SK-N-SH (cell line): ENCODE results near the gene PRRC2B. TPM values are rescaled to one million over a fixed set of nuclear protein-coding genes. Genes with fewer than 3 reads are reported as not detected.

Source experiments
- CTCF ChIA-PET: fragments of 300-600, 350-600 bp; formaldehyde crosslinking; extraction: SDS; loops from one replicate; lab custom pipeline; 2021; lab: Yijun Ruan, JAX
- POLR2A ChIA-PET: fragments of 350-600 bp; sonication (Branson Sonifier 250); formaldehyde crosslinking; extraction: SDS; loops from one replicate; lab custom pipeline; 2020; ENCODE audit warnings: antibody characterized with exemption, inconsistent platforms; lab: Yijun Ruan, JAX
- DNase-seq: peaks from one replicate; pipeline ENCODE4 v3.0.0; 2012
- H2AFZ ChIP-seq: fragments of 200-600 bp; sonication (generic); 2 replicates; pipeline ENCODE4 v1.8.1; 2016; ENCODE audit warnings: antibody characterized with exemption, mild to moderate bottlenecking, low read depth
- H3F3A ChIP-seq: fragments of 200-600 bp; sonication (generic); replicated peaks from 2 replicates; pipeline ENCODE3; 2016; ENCODE audit warnings: antibody characterized with exemption, mild to moderate bottlenecking; ENCODE audit not compliant: insufficient read depth
- H3K27ac ChIP-seq, 2 experiments: fragments of 200-500 bp in 1 of 2; fragments of 200-600 bp in 1 of 2; sonication (Bioruptor generic) in 1 of 2; sonication (generic), shearing (Covaris generic) in 1 of 2; 2 replicates each; pipeline versions ENCODE4 v1.5.1 to v1.6.1; 2014 to 2016; ENCODE audit warnings: low read depth in 2 of 2, inconsistent platforms in 1 of 2, low read length in 1 of 2, mild to moderate bottlenecking in 1 of 2, mixed read lengths in 1 of 2
- H3K27me3 ChIP-seq: fragments of 200-600 bp; sonication (generic), shearing (Covaris generic); 2 replicates; pipeline ENCODE4 v1.6.1; 2016; ENCODE audit warnings: mixed run types; ENCODE audit not compliant: insufficient read depth
- H3K36me3 ChIP-seq, 2 experiments: fragments of 200-500 bp in 1 of 2; fragments of 200-600 bp in 1 of 2; sonication (Bioruptor generic) in 1 of 2; sonication (generic) in 1 of 2; replicated peaks in 1 of 2; 2 replicates each; pipeline versions ENCODE3 to v1.5.1; 2014 to 2016; ENCODE audit warnings: low read length in 1 of 2, mild to moderate bottlenecking in 1 of 2; ENCODE audit not compliant: insufficient read depth in 2 of 2, control insufficient read depth in 1 of 2
- H3K4me1 ChIP-seq, 2 experiments: fragments of 200-500 bp in 1 of 2; fragments of 200-600 bp in 1 of 2; sonication (Bioruptor generic) in 1 of 2; sonication (generic), shearing (Covaris generic) in 1 of 2; 2 replicates each; pipeline versions ENCODE4 v1.5.1 to v1.6.1; 2014 to 2016; ENCODE audit warnings: low read depth in 1 of 2, low read length in 1 of 2, mixed run types in 1 of 2; ENCODE audit not compliant: insufficient read depth in 2 of 2, control insufficient read depth in 1 of 2
- H3K4me2 ChIP-seq: fragments of 200-600 bp; sonication (generic), shearing (Covaris generic); 2 replicates; pipeline ENCODE4 v1.6.1; 2017; ENCODE audit warnings: mixed run types
- H3K4me3 ChIP-seq, 2 experiments: fragments of 200-500 bp in 1 of 2; fragments of 200-600 bp in 1 of 2; sonication (Bioruptor generic) in 1 of 2; sonication (generic), shearing (Covaris generic) in 1 of 2; 2 replicates each; pipeline versions ENCODE4 v1.5.1 to v1.8.1; 2014 to 2016; ENCODE audit warnings: low read depth in 2 of 2, inconsistent platforms in 1 of 2, low read length in 1 of 2, mild to moderate bottlenecking in 1 of 2, mixed read lengths in 1 of 2, moderate library complexity in 1 of 2
- H3K79me2 ChIP-seq: fragments of 200-600 bp; sonication (generic); 2 replicates; pipeline ENCODE4 v1.8.1; 2017; ENCODE audit warnings: mild to moderate bottlenecking; ENCODE audit not compliant: insufficient read depth
- H3K9ac ChIP-seq: fragments of 200-600 bp; sonication (generic); 2 replicates; pipeline ENCODE4 v1.6.1; 2017; ENCODE audit warnings: mixed run types
- H3K9me2 ChIP-seq: fragments of 200-600 bp; sonication (generic); 2 replicates; pipeline ENCODE4 v1.6.1; 2017; ENCODE audit warnings: mixed run types
- H3K9me3 ChIP-seq: fragments of 200-600 bp; sonication (generic); 2 replicates; pipeline ENCODE4 v1.6.1; 2017; ENCODE audit warnings: mixed run types, mild to moderate bottlenecking, moderate library complexity
- H4K20me1 ChIP-seq: fragments of 200-600 bp; sonication (generic); 2 replicates; pipeline ENCODE4 v1.6.1; 2017; ENCODE audit warnings: mild to moderate bottlenecking, mixed run types; ENCODE audit not compliant: insufficient read depth
- CTCF ChIP-seq: fragments of 200-600 bp; sonication (generic); IDR thresholded peaks from 2 replicates; pipeline ENCODE4 v1.6.1; 2017; ENCODE audit warnings: antibody characterized with exemption, mild to moderate bottlenecking, moderate library complexity
- EP300 ChIP-seq, 2 experiments: IDR thresholded peaks; 2 replicates each; pipeline versions ENCODE4 v1.4.0 to v1.6.1; 2012; ENCODE audit warnings: borderline replicate concordance in 1 of 2, low read depth in 1 of 2, low read length in 1 of 2
- FOSL2 ChIP-seq: IDR thresholded peaks from 2 replicates; pipeline ENCODE4 v1.4.0; 2012; ENCODE audit warnings: low read depth, mild to moderate bottlenecking, moderate library complexity, borderline replicate concordance
- FOXJ3 ChIP-seq: sonication (generic); formaldehyde crosslinking; IDR thresholded peaks from 2 replicates; pipeline ENCODE4 v1.5.1; 2020; ENCODE audit warnings: mild to moderate bottlenecking, missing genetic modification reagents
- GATA2 ChIP-seq: sonication (generic); formaldehyde crosslinking; IDR thresholded peaks from 2 replicates; pipeline ENCODE4 v1.5.0; 2020; ENCODE audit warnings: mild to moderate bottlenecking, missing genetic modification reagents
- JUND ChIP-seq: IDR thresholded peaks from 2 replicates; pipeline ENCODE4 v1.4.0; 2012
- MEF2A ChIP-seq: IDR thresholded peaks from 2 replicates; pipeline ENCODE4 v1.4.0; 2012; ENCODE audit warnings: low read depth, borderline replicate concordance
- RCOR1 ChIP-seq: fragments of 150-350 bp; IDR thresholded peaks from 2 replicates; pipeline ENCODE4 v1.6.1; 2017; ENCODE audit warnings: antibody characterized with exemption, low read length
- RFX5 ChIP-seq: IDR thresholded peaks from 2 replicates; pipeline ENCODE4 v1.6.1; 2012; ENCODE audit warnings: mild to moderate bottlenecking, improper control_type of control experiment, low read length
- RXRA ChIP-seq: IDR thresholded peaks from 2 replicates; pipeline ENCODE4 v1.4.0; 2012; ENCODE audit warnings: low read depth, mild to moderate bottlenecking, borderline replicate concordance
- SIN3A ChIP-seq: IDR thresholded peaks from 2 replicates; pipeline ENCODE4 v1.6.1; 2012; ENCODE audit warnings: low read depth, mild to moderate bottlenecking, low read length, moderate library complexity, borderline replicate concordance
- TAF1 ChIP-seq: IDR thresholded peaks from 2 replicates; pipeline ENCODE4 v1.6.1; 2012; ENCODE audit warnings: low read depth, mild to moderate bottlenecking, low read length, moderate library complexity, borderline replicate concordance
- TCF12 ChIP-seq: IDR thresholded peaks from 2 replicates; pipeline ENCODE4 v1.4.0; 2012
- USF1 ChIP-seq: IDR thresholded peaks from 2 replicates; pipeline ENCODE4 v1.4.0; 2012; ENCODE audit warnings: low read depth, borderline replicate concordance
- WGBS: methylation state at CpG from one replicate; pipeline ENCODE4 v1.1.6; 2017; ENCODE audit warnings: low lambda C conversion rate; 5-methylcytosine and 5-hydroxymethylcytosine counted together
- polyA plus RNA-seq, 3 experiments: library from polyadenylated mRNA; depleted of rRNA; stranded (reverse); fragments of >200 nt; gene quantifications; 2 replicates each; pipeline ENCODE4 v1.2.3, GENCODE V29; 2012
- TF ChIP-seq, protein P1 (sequence below): fragments of 150-350 bp; IDR thresholded peaks from 2 replicates; pipeline ENCODE4 v1.6.1; 2017; ENCODE audit warnings: antibody characterized with exemption, low read length, low read depth, borderline replicate concordance

The PRRC2B gene
- polyA plus RNA-seq, 1 of the 3 experiments (the other 2 are of a cell fraction): 26.3 TPM

- peaks cover 97% of the 10 kb centered on the region for H3K79me2 ChIP-seq
- CTCF ChIA-PET: interaction anchor here (1.0 to 2.6 kb wide), 4 partner anchors 46 to 311 kb away, joined by 3 to 7 read pairs (median 4); no protein-coding TSS in a partner anchor
- peaks cover 98% of the 10 kb centered on the region for H4K20me1 ChIP-seq
Observed at GRCh38 chr9:131429121-131430012, 35.5 kb downstream of the PRRC2B start.

GRCh38 chr9:131432050-131432449, 38.2 kb downstream of the PRRC2B start:
- WGBS: 86% methylated on average over 3 of the region's 4 CpGs
- H4K20me1 ChIP-seq: peaks cover 93% of the 10 kb centered on the region

More at GRCh38 chr9:131429121-131430012, 35.5 kb downstream of the PRRC2B start:
- Histone ChIP-seq H3K27me3 (no peaks in the 10 kb centered on the region), H2AFZ (no peak overlapping the region), H3K9me2 (no peaks in the 10 kb centered on the region), H3K27ac (no peak overlapping the region), H3K36me3 (peaks cover 16 to 27% of the 10 kb centered on the region in 2 experiments), H3K4me2 (no peak overlapping the region), H3K4me3 (no peak overlapping the region), H3K4me1 (peaks cover 11 to 17% of the 10 kb centered on the region in 2 experiments; a peak in 2 of 4 replicates), H3K9me3 (no peaks in the 10 kb centered on the region), H3K9ac (no peak overlapping the region), H3F3A (peaks cover 22% of the 10 kb centered on the region)
- POLR2A ChIA-PET: interaction anchor here (1.0 kb wide), 1 partner anchor 49 kb away, joined by 3 read pairs; no protein-coding TSS in a partner anchor
- no peak for TF ChIP-seq CTCF
- no peak for DNase-seq
- WGBS: 94% methylated on average over 10 of the region's 10 CpGs

More at GRCh38 chr9:131432050-131432449, 38.2 kb downstream of the PRRC2B start:
- Histone ChIP-seq H3K27me3 (no peaks in the 10 kb centered on the region), H2AFZ (no peak overlapping the region), H3K4me3 (no peak overlapping the region), H3K4me2 (no peak overlapping the region), H3F3A (peaks cover 28% of the 10 kb centered on the region), H3K9me2 (no peaks in the 10 kb centered on the region), H3K36me3 (peaks cover 31 to 46% of the 10 kb centered on the region in 2 experiments), H3K9me3 (no peaks in the 10 kb centered on the region), H3K27ac (peak overlapping the region in 1 of 2 experiments; percentile 56; a peak in 2 of 4 replicates), H3K4me1 (peaks cover 11 to 17% of the 10 kb centered on the region in 2 experiments; a peak in 2 of 4 replicates), H3K9ac (no peak overlapping the region), H3K79me2 (peaks cover 97% of the 10 kb centered on the region)
- CTCF ChIA-PET: interaction anchor here (0.8 to 1.4 kb wide), 3 partner anchors 44 to 65 kb away, joined by 3 to 5 read pairs (median 4); no protein-coding TSS in a partner anchor
- DNase-seq: no peak
- TF ChIP-seq SIN3A: no peak
- no peak for TF ChIP-seq JUND
- no peak for TF ChIP-seq GATA2 (CRISPR knock-in tag)
- no peak for TF ChIP-seq FOXJ3
- no peak for TF ChIP-seq TCF12
- TF ChIP-seq TAF1: no peak
- TF ChIP-seq RXRA: no peak
- TF ChIP-seq USF1: no peak
- TF ChIP-seq FOSL2: no peak
- no peak for TF ChIP-seq EP300 (IDR thresholded peaks at IDR 0.05; ENCODE audit: borderline replicate concordance in 1 of 2, low read depth in 1 of 2, low read length in 1 of 2)
- TF ChIP-seq RCOR1: no peak
- no peak for TF ChIP-seq RFX5
- TF ChIP-seq MEF2A: no peak
- TF ChIP-seq, protein P1, sequence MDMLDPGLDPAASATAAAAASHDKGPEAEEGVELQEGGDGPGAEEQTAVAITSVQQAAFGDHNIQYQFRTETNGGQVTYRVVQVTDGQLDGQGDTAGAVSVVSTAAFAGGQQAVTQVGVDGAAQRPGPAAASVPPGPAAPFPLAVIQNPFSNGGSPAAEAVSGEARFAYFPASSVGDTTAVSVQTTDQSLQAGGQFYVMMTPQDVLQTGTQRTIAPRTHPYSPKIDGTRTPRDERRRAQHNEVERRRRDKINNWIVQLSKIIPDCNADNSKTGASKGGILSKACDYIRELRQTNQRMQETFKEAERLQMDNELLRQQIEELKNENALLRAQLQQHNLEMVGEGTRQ: no peak
- POLR2A ChIA-PET: interaction anchor here (1.4 kb wide), 1 partner anchor 9 kb away, joined by 4 read pairs; no protein-coding TSS in a partner anchor
